HG03378 (cell line): Measurements from ENCODE around the gene ZBTB16.

Source experiments
- ATAC-seq: cut with Tn5 transposase; IDR thresholded peaks from one replicate; pipeline ENCODE4 v1.9.1; 2021; ENCODE audit warnings: mild to moderate bottlenecking, moderate library complexity; ENCODE audit not compliant: unreplicated experiment

The ZBTB16 gene

GRCh38 chr11:114165326-114166230, 106.1 kb downstream of the ZBTB16 start:
- no peak for ATAC-seq

GRCh38 chr11:114166362-114166761, 106.9 kb downstream of the ZBTB16 start:
- ATAC-seq = no peak

- no peak for ATAC-seq
Observed at GRCh38 chr11:114166897-114167323, 107.4 kb downstream of the ZBTB16 start.

- ATAC-seq = no peak
Observed at GRCh38 chr11:114167355-114167754, 107.8 kb downstream of the ZBTB16 start.

GRCh38 chr11:114167771-114168448, 108.4 kb downstream of the ZBTB16 start:
- ATAC-seq = no peak

GRCh38 chr11:114168691-114169090, 109.2 kb downstream of the ZBTB16 start:
- ATAC-seq = no peak

- no peak for ATAC-seq
Observed at GRCh38 chr11:114169321-114169749, 109.8 kb downstream of the ZBTB16 start.

- no peak for ATAC-seq
Observed at GRCh38 chr11:114169821-114170220, 110.3 kb downstream of the ZBTB16 start.

GRCh38 chr11:114170226-114170625, 110.7 kb downstream of the ZBTB16 start:
- no peak for ATAC-seq

- ATAC-seq = no peak
Observed at GRCh38 chr11:114171257-114172054, 111.9 kb downstream of the ZBTB16 start.

- ATAC-seq = no peak
Observed at GRCh38 chr11:114172055-114172861, 112.7 kb downstream of the ZBTB16 start.

GRCh38 chr11:114172871-114173444, 113.4 kb downstream of the ZBTB16 start:
- ATAC-seq = no peak

- ATAC-seq = no peak
Observed at GRCh38 chr11:114173843-114174242, 114.3 kb downstream of the ZBTB16 start.

GRCh38 chr11:114174712-114175495, 115.4 kb downstream of the ZBTB16 start:
- ATAC-seq = no peak

GRCh38 chr11:114175706-114176105, 116.2 kb downstream of the ZBTB16 start:
- ATAC-seq = no peak

- ATAC-seq = no peak
Observed at GRCh38 chr11:114176321-114176720, 116.8 kb downstream of the ZBTB16 start.

GRCh38 chr11:114178656-114179055, 119.1 kb downstream of the ZBTB16 start:
- ATAC-seq = no peak

- no peak for ATAC-seq
Observed at GRCh38 chr11:114179234-114179941, 119.9 kb downstream of the ZBTB16 start.
